Hippocampal formation (tissue), 2 donors: Measurements from ENCODE around the gene SLC22A23.
"Not testable (repeated sequence)": the region's sequence is repeated elsewhere in the genome, so short reads cannot be mapped to it uniquely, and the experiment has no call there.

Experiments
- DNase-seq, 2 donors: peaks; one replicate each; lab custom pipeline; 2025; lab: John Stamatoyannopoulos, UW

Gene SLC22A23

DNA sequence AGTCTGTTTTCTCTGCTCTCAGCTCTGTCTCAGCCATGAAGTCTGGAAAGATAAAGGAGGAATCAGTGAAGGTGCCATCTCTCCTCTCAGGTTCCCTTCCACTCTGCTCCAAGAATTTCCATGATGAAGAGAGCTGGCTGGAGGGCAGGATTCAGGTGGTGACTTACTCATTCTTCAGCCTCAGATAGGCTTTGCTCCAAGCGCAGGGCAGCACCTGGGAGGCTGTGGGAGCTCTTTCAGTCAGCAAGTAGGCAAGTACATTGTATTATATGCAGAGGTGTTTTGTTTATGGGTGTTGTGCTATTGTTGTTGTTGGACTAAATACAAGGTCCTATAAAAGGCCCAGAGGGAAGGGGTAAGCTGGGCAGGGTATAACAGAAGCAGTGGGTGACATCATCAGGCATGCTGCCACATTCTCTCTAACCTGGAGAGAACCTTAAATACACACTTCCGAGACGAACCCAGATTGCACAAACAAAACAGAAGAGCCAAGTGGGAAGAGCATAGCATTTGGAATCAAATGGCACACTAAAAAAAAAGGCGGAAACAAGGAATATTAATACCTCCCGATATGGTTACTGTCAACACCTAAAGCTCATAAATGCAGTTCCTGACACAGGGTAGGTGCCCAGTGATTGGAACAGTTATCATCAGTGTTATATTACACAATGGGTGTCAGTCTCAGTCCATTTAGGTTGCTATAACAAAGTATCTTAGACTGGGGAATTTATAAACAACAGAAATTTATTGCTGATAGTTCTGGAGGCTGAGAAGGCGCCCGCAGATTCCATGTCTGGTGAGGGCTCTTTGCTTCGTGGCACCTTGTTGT is 212.6 kb downstream of the SLC22A23 start:
- DNase-seq: no peak

DNA sequence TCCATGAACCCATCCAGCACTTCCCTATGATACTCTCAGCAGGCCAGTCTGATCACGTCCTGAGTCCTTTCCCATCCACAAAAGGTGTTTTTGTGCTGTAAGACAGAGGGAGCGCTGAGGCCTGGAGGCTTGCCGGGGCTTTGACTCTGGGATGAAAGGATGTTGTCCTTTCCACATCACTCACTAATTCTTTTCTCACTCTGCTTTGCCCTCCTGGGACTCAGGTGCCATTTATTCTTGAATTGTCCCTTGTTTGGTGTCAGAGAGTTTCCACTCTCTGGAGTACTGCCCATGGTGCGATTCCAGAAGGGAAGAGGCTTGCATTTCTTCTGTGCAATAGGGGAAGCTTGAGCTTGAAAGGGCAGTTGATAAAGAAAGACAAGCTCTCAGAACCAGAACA is 214.1 kb downstream of the SLC22A23 start:
- DNase-seq: no peak

DNA sequence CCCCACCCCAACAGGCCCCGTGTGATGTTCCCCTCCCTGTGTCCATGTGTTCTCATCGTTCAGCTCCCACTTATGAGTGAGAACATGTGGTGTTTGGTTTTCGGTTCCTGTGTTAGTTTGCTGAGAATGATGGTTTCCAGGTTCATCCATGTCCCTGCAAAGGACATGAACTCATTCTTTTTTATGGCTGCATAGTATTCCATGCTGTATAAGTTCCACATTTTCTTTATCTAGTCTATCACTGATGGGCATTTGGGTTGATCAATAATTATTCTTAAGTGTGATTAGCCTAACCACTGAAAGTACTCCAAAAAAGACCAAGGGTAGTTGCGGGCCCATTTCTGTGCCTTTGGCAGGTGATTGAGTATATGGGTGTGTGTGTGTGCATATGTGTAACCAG is 215.1 kb downstream of the SLC22A23 start:
- not testable (repeated sequence) for DNase-seq

GRCh38 chr6:3240595-3240994 is 216.3 kb downstream of the SLC22A23 start:
- DNase-seq: no peak

GRCh38 chr6:3239110-3239830 is 217.6 kb downstream of the SLC22A23 start:
- DNase-seq: no peak

- DNase-seq: no peak
Measured at GRCh38 chr6:3237761-3238662, 218.8 kb downstream of the SLC22A23 start.

GRCh38 chr6:3236005-3236404 is 220.8 kb downstream of the SLC22A23 start:
- no peak for DNase-seq

- no peak for DNase-seq
Measured at GRCh38 chr6:3235486-3235885, 221.4 kb downstream of the SLC22A23 start.

DNA sequence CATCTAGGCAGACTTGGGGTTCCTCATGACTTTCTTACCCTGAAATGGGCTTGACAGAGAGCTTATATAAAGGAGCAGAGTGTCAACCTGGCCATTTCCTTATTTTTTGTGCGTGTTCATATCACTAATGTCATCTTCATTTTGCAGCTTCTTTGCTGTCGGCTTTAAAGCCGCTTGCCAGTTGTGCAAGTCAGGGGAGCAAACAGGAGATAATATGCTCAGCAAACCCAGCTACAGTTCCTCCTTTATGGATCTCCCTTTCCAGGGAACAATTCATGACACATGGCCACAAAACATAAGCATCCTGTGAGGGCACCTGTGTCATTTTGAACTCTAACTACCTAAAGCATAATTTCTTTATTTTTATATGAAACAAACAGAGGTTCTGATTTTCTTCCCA is 222.9 kb downstream of the SLC22A23 start:
- no peak for DNase-seq

DNA sequence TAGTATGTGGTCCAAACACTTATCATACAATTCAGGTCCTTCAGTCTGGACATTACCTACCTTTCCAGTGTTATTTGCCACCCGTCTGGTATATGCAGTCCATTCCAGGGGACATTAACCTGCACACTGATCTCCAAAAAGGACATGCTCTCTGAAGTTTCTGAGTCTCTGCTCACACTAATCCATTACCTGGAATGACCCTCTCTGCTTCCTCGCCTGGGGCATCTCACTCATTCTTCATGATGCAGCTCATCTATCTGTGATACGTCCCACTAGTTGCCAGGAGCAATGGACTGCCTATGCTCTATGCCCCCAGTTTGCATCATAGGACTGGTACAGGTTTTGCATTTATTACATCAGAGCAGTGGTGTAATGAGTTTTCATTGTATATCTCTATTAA is 223.5 kb downstream of the SLC22A23 start:
- DNase-seq: no peak

DNA sequence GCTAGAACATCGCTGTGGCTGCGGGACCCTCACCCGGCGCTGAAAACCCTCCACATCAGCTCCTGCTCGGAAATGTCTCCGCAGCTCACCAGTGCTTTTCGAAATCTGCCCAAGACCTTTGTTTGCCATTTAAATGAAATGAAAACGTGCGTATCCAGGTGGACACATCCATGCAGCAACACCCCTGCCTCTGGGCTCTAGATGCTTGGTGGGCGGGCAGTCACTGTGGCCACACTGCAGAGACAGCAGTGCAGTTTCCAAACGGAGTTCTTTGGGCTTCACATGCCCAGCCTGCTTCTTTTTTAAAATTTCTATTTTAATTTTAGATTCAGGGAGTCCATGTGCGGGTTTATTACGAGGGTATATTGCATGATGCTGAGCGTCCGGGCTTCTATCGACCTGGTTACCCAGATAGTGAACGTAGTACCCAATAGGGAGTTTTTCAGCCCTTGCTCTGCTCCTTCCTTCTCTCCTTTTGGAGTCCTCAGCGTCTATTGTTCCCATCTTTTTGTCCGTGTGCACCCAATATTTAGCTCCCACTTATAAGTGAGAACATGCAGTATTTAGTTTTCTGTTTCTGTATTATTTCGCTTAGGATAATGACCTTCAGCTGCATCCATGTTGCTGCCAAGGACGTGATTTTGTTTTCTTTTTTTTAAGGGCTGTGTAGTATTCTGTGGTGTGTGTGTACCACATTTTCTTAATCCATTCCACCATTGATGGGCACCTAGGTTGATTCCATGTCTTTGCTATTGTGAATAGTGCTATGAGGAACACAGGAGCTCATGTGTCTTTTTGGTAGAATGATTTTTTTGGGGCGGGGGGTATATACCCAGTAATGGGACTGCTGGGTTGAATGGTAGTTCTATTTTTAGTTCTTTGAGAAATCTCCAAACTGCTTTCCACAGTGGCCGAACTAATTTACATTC is 224.6 kb downstream of the SLC22A23 start:
- DNase-seq: no peak

DNA sequence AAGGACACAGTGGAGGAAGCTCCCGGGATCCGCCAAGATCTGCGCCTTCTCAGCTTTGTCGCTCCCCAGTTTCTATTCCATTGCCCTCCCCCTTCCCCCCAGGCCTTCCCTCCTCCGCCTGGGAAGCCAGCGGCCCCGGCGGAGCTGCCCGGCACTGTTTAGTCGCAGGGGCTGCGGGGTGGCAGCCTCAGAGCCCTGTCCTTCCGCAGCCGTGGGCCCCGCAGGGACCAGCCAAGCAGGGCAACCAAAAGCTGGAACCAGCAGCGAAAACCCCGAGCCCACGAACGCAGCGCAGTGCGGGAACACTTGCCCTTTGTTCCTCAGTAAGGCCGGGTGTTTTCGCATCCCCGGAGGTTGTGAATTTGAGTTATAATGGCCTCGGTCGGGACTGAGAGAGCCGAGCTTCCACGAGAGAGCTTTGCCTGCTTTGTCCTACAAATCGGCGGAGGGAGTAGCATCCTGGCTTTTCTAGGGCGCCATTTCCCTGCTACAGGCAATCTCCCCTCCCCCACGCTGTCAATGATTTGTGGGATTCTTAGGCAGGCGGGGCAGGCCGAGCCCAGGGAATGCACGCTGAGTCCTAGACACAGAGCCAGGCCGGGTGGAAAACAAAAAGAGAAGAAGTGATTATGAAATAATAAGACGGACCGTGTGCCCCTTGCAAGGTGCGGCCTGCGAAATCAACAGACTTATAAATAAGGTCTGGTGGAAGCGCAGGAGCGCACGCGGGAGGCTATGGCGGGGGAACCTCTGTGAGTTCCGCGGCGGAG is 225.4 kb downstream of the SLC22A23 start:
- peak; percentile 64 to 80 for DNase-seq

GRCh38 chr6:3230900-3231246 is 226.0 kb downstream of the SLC22A23 start:
- DNase-seq: peak; percentile 48 to 71

GRCh38 chr6:3230256-3230882 is 226.5 kb downstream of the SLC22A23 start:
- peak in 1 of 2 donors; percentile 71 for DNase-seq

DNA sequence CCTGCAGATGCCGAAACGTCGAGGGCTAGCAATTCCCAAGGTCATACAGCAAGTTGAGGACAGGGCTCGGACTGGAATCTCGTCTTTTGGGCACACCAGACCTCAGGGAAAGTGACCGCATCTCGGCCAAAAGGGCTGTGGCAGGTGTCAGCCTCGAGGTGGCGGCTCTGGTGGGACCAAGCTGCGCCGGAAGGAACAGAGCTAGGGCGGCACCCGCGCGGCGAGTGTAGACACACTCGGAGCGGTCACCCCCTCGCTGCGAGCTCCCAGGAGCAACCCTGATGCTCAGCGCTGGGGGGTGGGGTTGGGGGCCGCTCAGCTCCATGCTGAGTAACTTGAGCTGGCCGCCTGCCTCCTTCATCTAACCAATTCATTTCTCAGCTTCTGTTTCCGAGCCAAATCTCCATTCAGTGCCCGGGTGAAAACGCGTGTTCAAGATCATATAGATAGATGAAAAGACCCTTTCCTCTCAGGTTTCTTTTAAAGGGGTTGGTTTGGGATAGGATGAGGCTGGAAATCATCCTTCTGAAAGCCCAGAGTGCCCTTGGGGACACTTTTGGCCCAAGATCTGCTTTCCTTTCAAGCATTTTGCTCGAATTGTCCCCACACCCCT is 227.2 kb downstream of the SLC22A23 start:
- no peak for DNase-seq

DNA sequence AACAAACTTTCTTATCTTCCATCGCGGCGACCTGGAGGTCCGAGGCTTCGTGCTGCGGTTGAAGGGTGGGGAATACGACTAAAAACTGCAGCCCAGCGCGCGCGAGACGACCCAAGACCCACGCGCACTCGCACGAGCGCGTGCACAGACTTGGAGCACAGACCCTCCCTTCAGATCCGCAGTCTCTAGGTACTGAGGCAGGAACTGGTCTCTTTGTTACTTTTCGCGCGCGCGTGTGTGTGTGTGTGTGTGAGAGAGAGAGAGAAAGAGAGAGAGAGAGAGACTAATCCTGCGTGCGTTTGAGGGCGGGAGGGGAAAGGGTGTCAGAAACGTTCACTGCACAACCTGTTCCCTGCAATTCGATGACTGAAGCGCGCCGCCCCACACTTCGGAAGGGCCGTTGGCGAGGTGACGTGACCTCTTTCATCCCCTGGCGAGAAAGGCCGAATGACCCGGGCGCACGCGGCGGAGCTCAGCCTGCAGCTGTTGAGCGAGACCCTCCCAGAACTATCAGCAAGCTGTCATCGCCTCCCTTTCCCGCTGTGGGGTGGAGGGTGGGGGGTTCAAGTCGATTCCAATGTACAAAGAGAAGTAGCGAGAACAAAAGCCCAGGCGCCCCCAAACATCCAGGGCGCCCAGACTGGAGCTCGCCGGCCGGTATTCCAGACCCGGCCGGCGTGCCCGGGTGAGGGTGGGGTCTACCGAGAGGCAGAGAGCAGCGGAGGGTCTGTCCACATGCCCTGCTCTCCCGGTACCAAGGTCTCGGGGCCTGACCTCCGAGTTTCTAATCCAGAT is 227.9 kb downstream of the SLC22A23 start:
- DNase-seq: no peak

DNA sequence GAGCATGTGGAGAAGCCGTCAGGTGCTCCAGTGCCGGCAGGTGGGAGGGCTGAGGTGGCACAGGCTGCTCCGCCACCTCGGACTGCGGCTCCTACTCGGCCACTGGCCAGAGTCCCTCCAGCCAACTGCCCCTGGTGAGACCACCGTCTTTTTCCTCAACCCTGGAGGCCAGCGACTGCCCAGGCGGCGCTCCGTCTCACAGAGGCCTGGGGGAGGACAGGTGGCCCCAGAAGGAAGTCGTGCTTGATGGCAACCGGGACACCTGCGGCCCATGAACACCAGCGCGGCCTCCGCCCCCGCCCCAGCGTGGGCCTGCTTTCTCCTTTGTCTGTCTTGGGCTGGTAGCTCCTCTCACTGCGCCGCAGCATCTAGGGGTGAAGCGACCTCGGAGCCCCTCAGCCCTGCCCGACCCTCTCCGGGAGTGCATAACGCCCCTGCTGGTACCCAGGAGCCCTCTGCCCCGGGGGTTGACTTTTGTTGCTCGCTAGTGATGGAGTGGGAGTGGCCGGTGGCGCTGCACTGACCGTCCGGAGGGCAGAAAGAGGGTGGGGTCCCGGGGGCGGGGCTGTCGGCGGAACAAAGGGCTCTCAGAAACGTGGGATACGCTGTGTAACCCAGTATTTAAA is 228.7 kb downstream of the SLC22A23 start:
- no peak for DNase-seq

DNA sequence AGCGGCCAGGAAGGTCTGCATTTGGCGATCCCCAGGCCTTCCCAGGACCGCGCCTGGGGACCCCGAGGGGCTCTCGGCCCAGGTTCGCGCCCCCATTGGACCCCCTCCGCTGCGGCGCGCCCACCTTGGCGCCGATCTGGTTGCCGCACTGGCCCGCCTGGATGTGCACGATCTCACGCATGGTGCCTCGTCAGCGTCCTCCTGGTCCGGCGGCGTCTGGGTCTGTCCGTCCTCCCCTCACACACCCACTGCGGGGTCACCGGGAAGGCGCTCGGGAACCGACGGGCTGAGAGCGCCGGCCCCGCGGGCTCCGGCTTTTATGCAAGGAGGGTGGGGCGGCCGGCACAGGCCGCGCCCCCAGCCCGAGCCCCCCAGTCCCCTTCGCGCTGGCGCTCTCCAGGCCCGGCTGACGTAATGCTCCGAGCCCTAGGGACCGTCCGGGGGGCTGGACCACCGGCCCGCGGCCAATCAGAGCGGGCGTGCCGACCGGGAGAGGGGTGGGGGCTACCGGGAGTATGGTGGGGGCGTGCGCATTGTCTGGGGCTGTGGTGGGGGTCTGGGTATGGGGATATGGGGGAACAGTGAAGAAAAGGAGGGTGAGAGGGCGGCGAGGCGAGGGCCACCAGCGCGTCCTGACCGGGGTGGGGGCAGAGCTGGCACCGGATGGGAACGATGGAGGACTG is 229.3 kb downstream of the SLC22A23 start, which contains the start of gene TUBB2B:
Gene TUBB2B, minus strand, starts transcription at position 291 of the 683 bp plus-strand sequence. Its CDS starts 110 bp downstream, at position 181.
- DNase-seq: peak; percentile 27 to 28
